ENCODE data around the gene C4BPA.

C4BPA gene

DNA sequence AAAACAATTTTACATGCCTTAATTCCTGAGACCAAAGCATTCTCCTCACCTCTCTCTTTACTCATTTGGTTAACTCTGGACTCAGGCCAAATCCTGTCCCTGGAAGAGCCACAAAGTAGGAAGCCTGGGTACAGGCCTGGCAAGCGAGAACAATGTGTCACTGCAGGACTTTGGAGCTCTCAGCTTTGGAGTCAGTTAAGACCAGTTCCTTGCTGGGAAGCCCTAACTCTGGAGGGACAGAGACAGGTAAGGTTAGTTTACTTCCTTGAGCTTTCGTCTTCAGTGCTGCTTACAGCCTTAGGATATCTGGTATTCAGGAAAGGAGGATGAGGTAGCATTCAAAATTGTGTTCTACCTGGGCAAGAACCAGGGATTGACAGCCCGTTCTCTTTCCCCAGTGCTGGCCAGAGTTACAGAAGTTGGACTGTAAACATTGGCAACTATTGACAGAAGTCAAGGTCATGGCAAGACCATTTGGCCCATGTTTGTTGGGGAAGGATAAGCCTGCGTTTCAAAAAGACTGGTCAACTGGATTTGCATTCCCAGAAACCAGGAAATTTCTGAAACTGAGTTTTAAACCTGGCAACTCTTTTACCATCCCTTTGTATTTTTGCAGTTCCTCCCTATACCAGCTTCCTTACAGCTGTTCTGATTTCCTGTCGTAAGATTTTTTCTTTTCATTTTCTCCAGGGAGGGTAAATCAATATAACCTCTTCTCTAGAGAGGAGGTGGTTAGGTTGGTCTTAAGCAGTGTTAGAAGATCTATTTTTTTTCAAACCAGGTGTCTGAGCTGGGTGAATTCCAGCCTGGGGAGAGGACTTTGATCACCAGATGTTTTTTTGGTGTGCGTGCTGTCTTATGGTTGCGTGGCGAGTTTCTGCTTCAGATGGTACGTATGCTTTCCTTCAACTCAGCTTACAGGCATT is 15.1 kb upstream of the C4BPA start, which contains the start of gene C4BPB:
TSS of gene C4BPB (plus strand) at position 160 of the 926 bp plus-strand sequence. CDS start at position 832, 672 bp downstream.
- TF ChIP-seq OSR1 (CRISPR knock-in tag; IDR thresholded peaks at IDR 0.05): no peak
- TF ChIP-seq TCF4 (CRISPR knock-in tag; IDR thresholded peaks at IDR 0.05; ENCODE audit: borderline replicate concordance): no peak
- peak; percentile 26; the same call in 1 of the 3 replicates for ATAC-seq

DNA sequence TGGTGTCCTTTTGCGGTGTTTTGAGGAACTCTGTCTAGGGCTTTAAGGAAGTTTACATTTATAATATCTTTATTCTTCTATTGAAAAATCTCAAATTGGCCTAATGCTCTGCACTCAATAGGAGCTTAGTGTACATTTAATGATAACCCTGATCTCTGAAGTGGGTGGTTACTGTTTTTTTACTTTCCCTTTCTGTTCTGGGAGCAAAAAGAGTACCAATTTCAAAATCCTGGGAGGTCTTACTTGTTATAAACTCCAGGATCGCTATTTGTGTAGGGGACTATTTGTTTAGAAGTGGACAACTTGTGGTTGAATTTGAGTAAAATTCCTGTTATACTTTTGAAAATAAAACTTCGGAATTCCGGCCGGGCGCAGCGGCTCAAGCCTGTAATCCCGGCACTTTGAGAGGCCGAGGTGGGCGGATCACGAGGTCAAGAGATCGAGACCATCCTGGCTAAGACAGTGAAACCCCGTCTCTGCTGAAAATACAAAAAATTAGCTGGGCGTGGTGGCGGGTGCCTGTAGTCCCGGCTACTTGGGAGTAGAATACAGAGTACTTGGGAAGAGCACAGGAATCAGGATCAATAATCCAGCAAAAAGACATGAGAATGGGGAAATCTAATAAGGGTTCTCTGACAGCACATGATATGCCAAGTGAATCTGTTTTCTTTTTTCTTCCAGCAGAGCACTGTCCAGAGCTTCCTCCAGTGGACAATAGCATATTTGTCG is 14.2 kb upstream of the C4BPA start:
- TF ChIP-seq ZNF70 (CRISPR knock-in tag; IDR thresholded peaks at IDR 0.05): no peak
- no peak for TF ChIP-seq RARB (CRISPR knock-in tag; IDR thresholded peaks at IDR 0.05)
- TF ChIP-seq, protein P1, sequence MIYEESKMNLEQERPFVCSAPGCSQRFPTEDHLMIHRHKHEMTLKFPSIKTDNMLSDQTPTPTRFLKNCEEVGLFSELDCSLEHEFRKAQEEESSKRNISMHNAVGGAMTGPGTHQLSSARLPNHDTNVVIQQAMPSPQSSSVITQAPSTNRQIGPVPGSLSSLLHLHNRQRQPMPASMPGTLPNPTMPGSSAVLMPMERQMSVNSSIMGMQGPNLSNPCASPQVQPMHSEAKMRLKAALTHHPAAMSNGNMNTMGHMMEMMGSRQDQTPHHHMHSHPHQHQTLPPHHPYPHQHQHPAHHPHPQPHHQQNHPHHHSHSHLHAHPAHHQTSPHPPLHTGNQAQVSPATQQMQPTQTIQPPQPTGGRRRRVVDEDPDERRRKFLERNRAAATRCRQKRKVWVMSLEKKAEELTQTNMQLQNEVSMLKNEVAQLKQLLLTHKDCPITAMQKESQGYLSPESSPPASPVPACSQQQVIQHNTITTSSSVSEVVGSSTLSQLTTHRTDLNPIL (CRISPR knock-in tag; IDR thresholded peaks at IDR 0.05; ENCODE audit: low read depth): no peak
- TF ChIP-seq ZFP30 (CRISPR knock-in tag; IDR thresholded peaks at IDR 0.05): no peak
- TF ChIP-seq ZNF8 (CRISPR knock-in tag; IDR thresholded peaks at IDR 0.05): no peak
- ATAC-seq: no peak; the same call in 1 of the 3 replicates

DNA sequence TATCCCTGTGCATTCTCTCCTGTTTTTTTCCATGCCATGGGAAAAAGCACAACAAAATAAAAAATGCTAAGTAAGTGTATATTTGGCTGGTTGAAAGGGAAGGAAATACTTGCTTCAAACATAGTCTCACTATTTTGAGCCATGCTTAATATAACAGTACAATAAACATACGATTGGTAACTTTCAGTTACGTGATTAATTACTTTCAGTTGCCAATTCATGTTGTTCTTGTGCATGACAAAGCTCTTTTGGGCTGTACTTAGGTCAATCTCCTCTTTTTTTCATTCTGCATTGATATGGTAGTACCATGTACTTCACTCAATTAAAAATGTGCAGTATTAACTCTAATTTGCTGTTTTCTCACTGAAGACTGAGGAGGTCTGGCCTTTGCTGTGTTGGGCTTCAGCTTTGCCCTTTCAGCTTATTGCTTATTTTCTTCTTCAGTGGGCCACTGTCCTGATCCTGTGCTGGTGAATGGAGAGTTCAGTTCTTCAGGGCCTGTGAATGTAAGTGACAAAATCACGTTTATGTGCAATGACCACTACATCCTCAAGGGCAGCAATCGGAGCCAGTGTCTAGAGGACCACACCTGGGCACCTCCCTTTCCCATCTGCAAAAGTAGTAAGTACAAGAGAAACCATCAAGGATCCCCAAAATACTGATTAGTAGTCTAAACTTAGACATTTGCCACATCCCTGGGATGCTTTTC is 12.7 kb upstream of the C4BPA start:
- TF ChIP-seq ESRRG (CRISPR knock-in tag; IDR thresholded peaks at IDR 0.05) (no peak), SNAI2 (CRISPR knock-in tag; IDR thresholded peaks at IDR 0.05) (no peak), CSDC2 (CRISPR knock-in tag; IDR thresholded peaks at IDR 0.05) (no peak), ZFP3 (CRISPR knock-in tag; IDR thresholded peaks at IDR 0.05) (no peak)
- TF ChIP-seq, protein P2, sequence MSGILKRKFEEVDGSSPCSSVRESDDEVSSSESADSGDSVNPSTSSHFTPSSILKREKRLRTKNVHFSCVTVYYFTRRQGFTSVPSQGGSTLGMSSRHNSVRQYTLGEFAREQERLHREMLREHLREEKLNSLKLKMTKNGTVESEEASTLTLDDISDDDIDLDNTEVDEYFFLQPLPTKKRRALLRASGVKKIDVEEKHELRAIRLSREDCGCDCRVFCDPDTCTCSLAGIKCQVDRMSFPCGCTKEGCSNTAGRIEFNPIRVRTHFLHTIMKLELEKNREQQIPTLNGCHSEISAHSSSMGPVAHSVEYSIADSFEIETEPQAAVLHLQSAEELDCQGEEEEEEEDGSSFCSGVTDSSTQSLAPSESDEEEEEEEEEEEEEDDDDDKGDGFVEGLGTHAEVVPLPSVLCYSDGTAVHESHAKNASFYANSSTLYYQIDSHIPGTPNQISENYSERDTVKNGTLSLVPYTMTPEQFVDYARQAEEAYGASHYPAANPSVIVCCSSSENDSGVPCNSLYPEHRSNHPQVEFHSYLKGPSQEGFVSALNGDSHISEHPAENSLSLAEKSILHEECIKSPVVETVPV (CRISPR knock-in tag; IDR thresholded peaks at IDR 0.05): no peak
- no peak for ATAC-seq

DNA sequence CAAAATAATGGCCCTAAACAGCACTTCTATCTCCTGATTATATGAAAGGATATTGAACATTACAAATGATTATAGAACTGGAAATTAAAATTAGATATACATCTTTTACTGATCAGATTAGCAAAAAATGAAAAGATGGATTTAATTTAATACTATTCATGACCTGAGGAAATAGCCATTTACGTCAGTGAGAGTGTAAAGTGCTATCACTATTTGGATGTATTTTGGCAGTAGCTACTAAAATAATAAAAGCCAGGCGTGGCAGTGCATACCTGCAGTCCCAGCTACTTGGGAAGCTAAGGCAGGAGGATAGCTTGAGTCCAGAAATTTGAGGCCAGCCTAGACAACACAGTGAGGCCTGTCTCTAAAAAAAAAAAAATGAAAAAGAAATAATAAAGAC is 10.1 kb upstream of the C4BPA start:
- no peak for ATAC-seq
- TF ChIP-seq ZFP3 (CRISPR knock-in tag; IDR thresholded peaks at IDR 0.05): no peak
- no peak for TF ChIP-seq ZNF565 (CRISPR knock-in tag; conservative IDR thresholded peaks at IDR 0.05; ENCODE audit: low read depth)
- no peak for TF ChIP-seq CSDC2 (CRISPR knock-in tag; IDR thresholded peaks at IDR 0.05)
- no peak for TF ChIP-seq ZNF70 (CRISPR knock-in tag; IDR thresholded peaks at IDR 0.05)
- TF ChIP-seq, protein P3, sequence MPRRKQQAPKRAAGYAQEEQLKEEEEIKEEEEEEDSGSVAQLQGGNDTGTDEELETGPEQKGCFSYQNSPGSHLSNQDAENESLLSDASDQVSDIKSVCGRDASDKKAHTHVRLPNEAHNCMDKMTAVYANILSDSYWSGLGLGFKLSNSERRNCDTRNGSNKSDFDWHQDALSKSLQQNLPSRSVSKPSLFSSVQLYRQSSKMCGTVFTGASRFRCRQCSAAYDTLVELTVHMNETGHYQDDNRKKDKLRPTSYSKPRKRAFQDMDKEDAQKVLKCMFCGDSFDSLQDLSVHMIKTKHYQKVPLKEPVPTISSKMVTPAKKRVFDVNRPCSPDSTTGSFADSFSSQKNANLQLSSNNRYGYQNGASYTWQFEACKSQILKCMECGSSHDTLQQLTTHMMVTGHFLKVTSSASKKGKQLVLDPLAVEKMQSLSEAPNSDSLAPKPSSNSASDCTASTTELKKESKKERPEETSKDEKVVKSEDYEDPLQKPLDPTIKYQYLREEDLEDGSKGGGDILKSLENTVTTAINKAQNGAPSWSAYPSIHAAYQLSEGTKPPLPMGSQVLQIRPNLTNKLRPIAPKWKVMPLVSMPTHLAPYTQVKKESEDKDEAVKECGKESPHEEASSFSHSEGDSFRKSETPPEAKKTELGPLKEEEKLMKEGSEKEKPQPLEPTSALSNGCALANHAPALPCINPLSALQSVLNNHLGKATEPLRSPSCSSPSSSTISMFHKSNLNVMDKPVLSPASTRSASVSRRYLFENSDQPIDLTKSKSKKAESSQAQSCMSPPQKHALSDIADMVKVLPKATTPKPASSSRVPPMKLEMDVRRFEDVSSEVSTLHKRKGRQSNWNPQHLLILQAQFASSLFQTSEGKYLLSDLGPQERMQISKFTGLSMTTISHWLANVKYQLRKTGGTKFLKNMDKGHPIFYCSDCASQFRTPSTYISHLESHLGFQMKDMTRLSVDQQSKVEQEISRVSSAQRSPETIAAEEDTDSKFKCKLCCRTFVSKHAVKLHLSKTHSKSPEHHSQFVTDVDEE (CRISPR knock-in tag; IDR thresholded peaks at IDR 0.05): no peak
- no peak for TF ChIP-seq ISL1 (CRISPR knock-in tag; IDR thresholded peaks at IDR 0.05)
- no peak for TF ChIP-seq ARNTL (CRISPR knock-in tag; IDR thresholded peaks at IDR 0.05; ENCODE audit: borderline replicate concordance, low read depth)
- no peak for TF ChIP-seq BACH2 (CRISPR knock-in tag; IDR thresholded peaks at IDR 0.05; ENCODE audit: borderline replicate concordance)
- no peak for TF ChIP-seq ZFP30 (CRISPR knock-in tag; IDR thresholded peaks at IDR 0.05)
- TF ChIP-seq PPARA (CRISPR knock-in tag; IDR thresholded peaks at IDR 0.05; ENCODE audit: borderline replicate concordance): no peak
- no peak for TF ChIP-seq RARB (CRISPR knock-in tag; IDR thresholded peaks at IDR 0.05)
- no peak for TF ChIP-seq ESRRG (CRISPR knock-in tag; IDR thresholded peaks at IDR 0.05)
- no peak for TF ChIP-seq GLIS3 (CRISPR knock-in tag; IDR thresholded peaks at IDR 0.05)
- no peak for TF ChIP-seq ZNF8 (CRISPR knock-in tag; IDR thresholded peaks at IDR 0.05)
